ENCODE data around the gene ZBTB20. TPM values are rescaled to one million over a fixed set of nuclear protein-coding genes. Genes with fewer than 3 reads are reported as not detected.

Gene ZBTB20
- total RNA-seq, 1 donor from 2014 or later = 27.5 TPM

DNA sequence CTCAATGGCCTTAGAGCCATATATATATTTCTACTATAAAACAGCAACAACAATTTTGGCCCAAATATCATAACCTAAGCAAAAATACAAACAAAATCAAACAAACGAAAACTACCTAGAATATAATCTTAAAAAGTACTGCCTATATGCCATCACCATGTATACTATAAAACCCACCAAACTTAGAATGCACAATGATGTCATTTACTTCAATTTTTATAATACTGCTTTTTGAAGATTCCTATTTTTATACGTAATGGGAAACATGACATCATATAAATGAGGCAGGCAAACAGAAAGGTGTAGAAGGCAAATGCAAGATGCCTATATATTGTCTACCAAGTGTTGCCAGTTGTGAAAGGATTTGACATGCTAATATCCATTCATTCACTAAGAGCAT lies 550.9 kb downstream of the ZBTB20 start:
- H3K36me3 Mint-ChIP-seq (ENCODE audit: unreplicated experiment) = no peaks in the 10 kb centered on the region
- no peak for DNase-seq
- no peak overlapping the region for H3K27ac Mint-ChIP-seq (ENCODE audit: unreplicated experiment)
- no peaks in the 10 kb centered on the region for H3K27me3 Mint-ChIP-seq (ENCODE audit: unreplicated experiment)
- no peaks in the 10 kb centered on the region for H3K4me1 Mint-ChIP-seq (ENCODE audit: low read depth, unreplicated experiment)
- H3K4me3 Mint-ChIP-seq (ENCODE audit: unreplicated experiment) = no peak overlapping the region
- no peaks in the 10 kb centered on the region for H3K9me3 Mint-ChIP-seq (ENCODE audit: unreplicated experiment)
- TF ChIP-seq, protein P1, sequence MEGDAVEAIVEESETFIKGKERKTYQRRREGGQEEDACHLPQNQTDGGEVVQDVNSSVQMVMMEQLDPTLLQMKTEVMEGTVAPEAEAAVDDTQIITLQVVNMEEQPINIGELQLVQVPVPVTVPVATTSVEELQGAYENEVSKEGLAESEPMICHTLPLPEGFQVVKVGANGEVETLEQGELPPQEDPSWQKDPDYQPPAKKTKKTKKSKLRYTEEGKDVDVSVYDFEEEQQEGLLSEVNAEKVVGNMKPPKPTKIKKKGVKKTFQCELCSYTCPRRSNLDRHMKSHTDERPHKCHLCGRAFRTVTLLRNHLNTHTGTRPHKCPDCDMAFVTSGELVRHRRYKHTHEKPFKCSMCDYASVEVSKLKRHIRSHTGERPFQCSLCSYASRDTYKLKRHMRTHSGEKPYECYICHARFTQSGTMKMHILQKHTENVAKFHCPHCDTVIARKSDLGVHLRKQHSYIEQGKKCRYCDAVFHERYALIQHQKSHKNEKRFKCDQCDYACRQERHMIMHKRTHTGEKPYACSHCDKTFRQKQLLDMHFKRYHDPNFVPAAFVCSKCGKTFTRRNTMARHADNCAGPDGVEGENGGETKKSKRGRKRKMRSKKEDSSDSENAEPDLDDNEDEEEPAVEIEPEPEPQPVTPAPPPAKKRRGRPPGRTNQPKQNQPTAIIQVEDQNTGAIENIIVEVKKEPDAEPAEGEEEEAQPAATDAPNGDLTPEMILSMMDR (IDR thresholded peaks at IDR 0.05; ENCODE audit: partially characterized antibody, unreplicated experiment) = no peak

- DNase-seq = no peak
- H3K27ac Mint-ChIP-seq (ENCODE audit: unreplicated experiment) = no peak overlapping the region
- no peaks in the 10 kb centered on the region for H3K27me3 Mint-ChIP-seq (ENCODE audit: unreplicated experiment)
- no peaks in the 10 kb centered on the region for H3K36me3 Mint-ChIP-seq (ENCODE audit: unreplicated experiment)
- H3K4me3 Mint-ChIP-seq (ENCODE audit: unreplicated experiment) = no peak overlapping the region
- TF ChIP-seq, protein P1 (IDR thresholded peaks at IDR 0.05; ENCODE audit: partially characterized antibody, unreplicated experiment) = no peak
- H3K9me3 Mint-ChIP-seq (ENCODE audit: unreplicated experiment) = no peaks in the 10 kb centered on the region
- no peaks in the 10 kb centered on the region for H3K4me1 Mint-ChIP-seq (ENCODE audit: low read depth, unreplicated experiment)
Observed at GRCh38 chr3:114595522-114596028, 551.5 kb downstream of the ZBTB20 start.

DNA sequence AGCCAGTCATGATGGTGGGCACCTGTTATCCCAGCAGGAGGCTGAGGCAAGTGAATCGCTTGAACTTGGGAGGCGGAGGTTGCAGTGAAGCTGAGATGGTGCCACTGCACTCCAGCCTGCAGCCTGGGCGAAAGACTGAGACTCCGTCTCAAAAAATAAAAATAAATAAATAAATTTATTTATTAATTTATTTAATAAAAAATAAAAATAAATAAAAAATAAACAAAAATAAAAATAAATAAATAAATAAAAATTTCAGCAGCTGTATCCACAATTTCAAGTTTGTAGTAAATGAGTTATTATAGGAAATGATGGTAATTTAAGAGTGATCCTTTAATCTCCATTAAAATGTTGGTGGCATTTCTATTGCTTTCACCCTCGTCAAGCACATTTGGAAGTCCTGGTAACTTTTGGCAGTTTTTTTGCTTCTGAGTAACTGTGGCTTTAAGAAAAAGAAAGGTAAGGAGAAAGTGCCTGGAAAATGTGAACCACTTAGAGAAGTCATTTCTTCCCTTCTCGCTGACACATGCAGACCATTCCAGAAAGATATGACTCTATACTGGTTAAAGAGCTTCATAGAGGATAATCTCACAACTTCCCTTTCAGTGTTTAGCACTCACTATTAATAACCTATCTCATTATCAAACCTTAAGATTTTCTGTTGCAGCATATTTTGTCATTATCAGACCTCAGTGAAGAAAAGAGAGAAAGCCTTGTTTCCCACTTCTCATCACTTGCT lies 556.6 kb downstream of the ZBTB20 start:
- Mint-ChIP-seq H3K4me1 (ENCODE audit: low read depth, unreplicated experiment) (no peaks in the 10 kb centered on the region), H3K9me3 (ENCODE audit: unreplicated experiment) (no peaks in the 10 kb centered on the region)

GRCh38 chr3:114587986-114588385 lies 559.1 kb downstream of the ZBTB20 start:
- DNase-seq = no peak
- Mint-ChIP-seq H3K27me3 (ENCODE audit: unreplicated experiment) (peaks cover 2% of the 10 kb centered on the region), H3K4me3 (ENCODE audit: unreplicated experiment) (no peak overlapping the region), H3K9me3 (ENCODE audit: unreplicated experiment) (no peaks in the 10 kb centered on the region), H3K36me3 (ENCODE audit: unreplicated experiment) (no peaks in the 10 kb centered on the region), H3K4me1 (ENCODE audit: low read depth, unreplicated experiment) (no peaks in the 10 kb centered on the region), H3K27ac (ENCODE audit: unreplicated experiment) (no peak overlapping the region)
- TF ChIP-seq, protein P1 (IDR thresholded peaks at IDR 0.05; ENCODE audit: partially characterized antibody, unreplicated experiment) = no peak

More for the DNA sequence above, 556.6 kb downstream of the ZBTB20 start:
- H3K27me3 Mint-ChIP-seq (ENCODE audit: unreplicated experiment) = no peaks in the 10 kb centered on the region
- no peak overlapping the region for H3K4me3 Mint-ChIP-seq (ENCODE audit: unreplicated experiment)
- TF ChIP-seq, protein P1 (IDR thresholded peaks at IDR 0.05; ENCODE audit: partially characterized antibody, unreplicated experiment) = no peak
- H3K36me3 Mint-ChIP-seq (ENCODE audit: unreplicated experiment) = no peaks in the 10 kb centered on the region
- no peak overlapping the region for H3K27ac Mint-ChIP-seq (ENCODE audit: unreplicated experiment)
- DNase-seq = no peak

DNA sequence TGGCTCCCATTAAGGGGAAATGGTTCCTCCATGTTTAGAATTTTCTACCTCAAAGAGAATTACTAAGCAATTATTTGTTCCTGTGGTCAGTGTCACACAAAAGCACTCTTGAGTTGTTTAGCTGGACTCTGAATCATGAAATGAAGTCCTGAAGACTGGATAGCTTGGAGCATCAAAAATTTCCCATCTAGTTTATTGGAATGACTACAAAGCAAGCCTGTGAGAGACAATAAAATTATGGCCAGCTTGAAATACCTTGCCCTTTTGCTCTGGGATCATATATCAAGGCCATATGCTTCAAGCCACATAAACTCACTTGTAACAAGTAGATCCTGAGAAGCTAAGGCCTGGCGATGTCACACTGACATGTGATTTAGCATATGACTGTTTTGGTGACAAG lies 561.0 kb downstream of the ZBTB20 start:
- Mint-ChIP-seq H3K27ac (ENCODE audit: unreplicated experiment) (no peak overlapping the region), H3K4me1 (ENCODE audit: low read depth, unreplicated experiment) (no peaks in the 10 kb centered on the region), H3K4me3 (ENCODE audit: unreplicated experiment) (no peak overlapping the region), H3K36me3 (ENCODE audit: unreplicated experiment) (no peaks in the 10 kb centered on the region), H3K9me3 (ENCODE audit: unreplicated experiment) (no peaks in the 10 kb centered on the region), H3K27me3 (ENCODE audit: unreplicated experiment) (peaks cover 2% of the 10 kb centered on the region)
- TF ChIP-seq, protein P1 (IDR thresholded peaks at IDR 0.05; ENCODE audit: partially characterized antibody, unreplicated experiment) = no peak
- DNase-seq = no peak
